Smooth muscle cell (in vitro differentiated cells): ENCODE results near the gene RNF157. TPM values are rescaled to one million over a fixed set of nuclear protein-coding genes. Genes with fewer than 3 reads are reported as not detected.

Source experiments
- DNase-seq: peaks from one replicate; lab custom pipeline; 2025; ENCODE audit not compliant: unreplicated experiment; lab: John Stamatoyannopoulos, UW
- H2AFZ ChIP-seq: fragments of 200-600 bp; sonication (generic); 2 replicates; pipeline ENCODE4 v1.6.0; 2016; ENCODE audit warnings: antibody characterized with exemption, low read depth, mild to moderate bottlenecking
- H3F3A ChIP-seq: fragments of 200-600 bp; sonication (generic); 2 replicates; pipeline ENCODE4 v1.6.0; 2017; ENCODE audit warnings: antibody characterized with exemption, low read depth
- H3K27ac ChIP-seq: fragments of 200-600 bp; sonication (generic); 2 replicates; pipeline ENCODE4 v1.5.1; 2016; ENCODE audit warnings: low read depth, mild to moderate bottlenecking
- H3K27me3 ChIP-seq: fragments of 200-600 bp; sonication (generic); 2 replicates; pipeline ENCODE4 v1.6.1; 2016; ENCODE audit warnings: low read depth, mild to moderate bottlenecking
- H3K36me3 ChIP-seq: fragments of 200-600 bp; sonication (generic); 2 replicates; pipeline ENCODE4 v1.5.1; 2016; ENCODE audit warnings: low read depth
- H3K4me1 ChIP-seq: fragments of 200-600 bp; sonication (generic); 2 replicates; pipeline ENCODE4 v1.5.1; 2016; ENCODE audit warnings: low read depth
- H3K4me2 ChIP-seq: fragments of 200-600 bp; sonication (generic); 2 replicates; pipeline ENCODE4 v1.6.0; 2016; ENCODE audit warnings: mild to moderate bottlenecking
- H3K4me3 ChIP-seq: fragments of 200-600 bp; sonication (generic); 2 replicates; pipeline ENCODE4 v1.5.1; 2016; ENCODE audit warnings: mild to moderate bottlenecking
- H3K79me2 ChIP-seq: fragments of 200-600 bp; sonication (generic); 2 replicates; pipeline ENCODE4 v1.6.0; 2016; ENCODE audit warnings: low read depth, mild to moderate bottlenecking
- H3K9ac ChIP-seq: fragments of 200-600 bp; sonication (generic); 2 replicates; pipeline ENCODE4 v1.6.0; 2016; ENCODE audit warnings: low read depth
- H3K9me3 ChIP-seq: fragments of 200-600 bp; sonication (generic); replicated peaks from 2 replicates; pipeline ENCODE4 v1.5.1; 2016; ENCODE audit warnings: low read depth
- H4K20me1 ChIP-seq: fragments of 200-600 bp; sonication (generic); 2 replicates; pipeline ENCODE4 v1.6.0; 2016; ENCODE audit warnings: low read depth
- CTCF ChIP-seq: fragments of 200-600 bp; sonication (generic); IDR thresholded peaks from 2 replicates; pipeline ENCODE4 v1.5.1; 2017; ENCODE audit warnings: borderline replicate concordance, mild to moderate bottlenecking, antibody characterized with exemption; ENCODE audit not compliant: insufficient read depth, poor library complexity, severe bottlenecking
- WGBS: methylation state at CpG from one replicate; pipeline ENCODE4 v1.1.7; 2016; ENCODE audit warnings: low lambda C conversion rate; 5-methylcytosine and 5-hydroxymethylcytosine counted together
- polyA plus RNA-seq: library from polyadenylated mRNA; unstranded; fragments of >200 nt; fragmentation: Nextera tagmentation; extraction: Ambion mirVana; gene quantifications from 2 replicates; pipeline ENCODE4 v1.2.1, GENCODE V29; 2016
- total RNA-seq: library from RNA; depleted of rRNA; stranded (reverse); fragments of >200 nt; gene quantifications from 2 replicates; pipeline ENCODE4 v1.2.3, GENCODE V29; 2014

The RNF157 gene
- total and polyA plus RNA-seq, 2 experiments from 2014 or later = 0.09 to 0.63 TPM

DNA sequence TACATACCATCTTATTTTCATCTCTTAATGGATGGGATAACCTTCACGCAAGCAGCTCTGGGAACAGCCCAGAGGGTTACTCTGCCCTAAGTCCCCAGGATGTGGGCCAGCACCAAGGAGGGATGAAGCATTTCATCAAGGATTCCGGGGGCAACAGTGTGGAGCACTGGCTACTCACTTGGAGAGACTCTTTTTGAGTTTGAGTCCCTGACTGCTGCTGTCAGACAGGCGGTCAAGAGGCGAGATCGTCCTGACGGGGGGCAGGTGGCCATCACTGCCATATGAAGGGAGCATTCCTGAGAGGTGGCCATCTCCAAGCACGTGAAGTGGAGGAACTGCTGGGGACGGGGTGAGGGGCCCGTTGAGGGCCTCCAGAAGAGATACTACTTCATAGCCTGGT, 81.1 kb downstream of the RNF157 start:
- TF ChIP-seq CTCF = no peak
- DNase-seq = no peak
- no peaks in the 10 kb centered on the region for H3K4me1 ChIP-seq
- H3K36me3 ChIP-seq = no peaks in the 10 kb centered on the region
- no peaks in the 10 kb centered on the region for H3K79me2 ChIP-seq
- no peak overlapping the region for H3K4me2 ChIP-seq
- no peak overlapping the region for H3K4me3 ChIP-seq
- no peak overlapping the region for H2AFZ ChIP-seq
- H3K27ac ChIP-seq = no peak overlapping the region
- H3K9me3 ChIP-seq = no peaks in the 10 kb centered on the region
- H4K20me1 ChIP-seq = no peaks in the 10 kb centered on the region
- WGBS = 97% methylated on average over 9 of the region's 9 CpGs
- no peaks in the 10 kb centered on the region for H3K27me3 ChIP-seq
- H3F3A ChIP-seq = no peaks in the 10 kb centered on the region
- no peak overlapping the region for H3K9ac ChIP-seq

DNA sequence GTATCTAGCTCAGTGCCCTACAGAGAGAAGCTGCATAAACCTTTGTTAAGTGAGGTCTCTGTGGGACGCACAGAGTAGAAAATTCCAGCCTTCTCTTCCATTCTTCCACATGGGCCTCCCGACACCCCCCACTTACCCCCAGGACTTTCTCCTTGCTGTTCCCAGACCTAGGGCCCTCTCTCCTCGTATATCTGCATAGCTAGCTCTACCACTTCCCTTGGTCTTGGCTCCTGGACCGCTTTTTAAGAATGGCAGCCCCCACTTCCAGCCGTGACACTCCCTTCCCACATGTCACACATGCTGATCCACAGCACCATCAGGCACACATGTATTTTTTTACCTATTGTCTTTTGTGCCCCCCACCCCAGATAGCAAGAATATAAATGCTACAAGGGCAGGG, 82.5 kb downstream of the RNF157 start:
- Histone ChIP-seq H4K20me1 (no peaks in the 10 kb centered on the region), H2AFZ (no peak overlapping the region), H3K4me3 (no peak overlapping the region), H3K27ac (no peak overlapping the region), H3K36me3 (no peaks in the 10 kb centered on the region), H3K9me3 (no peaks in the 10 kb centered on the region), H3K4me2 (no peak overlapping the region), H3F3A (no peaks in the 10 kb centered on the region), H3K4me1 (no peaks in the 10 kb centered on the region), H3K27me3 (no peaks in the 10 kb centered on the region), H3K79me2 (no peaks in the 10 kb centered on the region), H3K9ac (no peak overlapping the region)
- TF ChIP-seq CTCF = no peak
- DNase-seq = no peak
- WGBS = 87% methylated on average over 5 of the region's 5 CpGs

GRCh38 chr17:76156662-76156991, 83.7 kb downstream of the RNF157 start:
- H3K36me3 ChIP-seq = no peaks in the 10 kb centered on the region
- H3K27me3 ChIP-seq = no peaks in the 10 kb centered on the region
- no peak for DNase-seq
- 79% methylated on average over 8 of the region's 8 CpGs for WGBS
- no peak overlapping the region for H3K27ac ChIP-seq
- no peaks in the 10 kb centered on the region for H3F3A ChIP-seq
- no peak overlapping the region for H3K4me2 ChIP-seq
- TF ChIP-seq CTCF = no peak
- H3K79me2 ChIP-seq = no peaks in the 10 kb centered on the region
- no peak overlapping the region for H3K9ac ChIP-seq
- H4K20me1 ChIP-seq = no peaks in the 10 kb centered on the region
- no peak overlapping the region for H3K4me3 ChIP-seq
- H2AFZ ChIP-seq = no peak overlapping the region
- no peaks in the 10 kb centered on the region for H3K9me3 ChIP-seq
- H3K4me1 ChIP-seq = no peaks in the 10 kb centered on the region

- H3K79me2 ChIP-seq = no peaks in the 10 kb centered on the region
- 89% methylated on average over 13 of the region's 13 CpGs for WGBS
- TF ChIP-seq CTCF = no peak
Observed at GRCh38 chr17:76155988-76156661, 84.2 kb downstream of the RNF157 start.

More at GRCh38 chr17:76155988-76156661, 84.2 kb downstream of the RNF157 start:
- H2AFZ ChIP-seq = no peak overlapping the region
- H3K4me3 ChIP-seq = no peak overlapping the region
- H3K4me2 ChIP-seq = no peak overlapping the region
- no peaks in the 10 kb centered on the region for H4K20me1 ChIP-seq
- H3K9me3 ChIP-seq = no peaks in the 10 kb centered on the region
- DNase-seq = no peak
- no peak overlapping the region for H3K27ac ChIP-seq
- H3K27me3 ChIP-seq = no peaks in the 10 kb centered on the region
- no peaks in the 10 kb centered on the region for H3F3A ChIP-seq
- no peaks in the 10 kb centered on the region for H3K36me3 ChIP-seq
- no peaks in the 10 kb centered on the region for H3K4me1 ChIP-seq
- no peak overlapping the region for H3K9ac ChIP-seq
